Transverse colon (tissue), 4 donors: ENCODE measurements around the gene AGBL5. TPM values are rescaled to one million over a fixed set of nuclear protein-coding genes. Genes with fewer than 3 reads are reported as not detected.

Source experiments
- DNase-seq: peaks from one replicate; pipeline ENCODE4 v3.0.0-alpha.2; 2019
- H3K27ac ChIP-seq, 4 donors: fragments of 200-600 bp; sonication (generic); 2 replicates each; pipeline ENCODE4 v1.5.1; 2016 to 2018; ENCODE audit warnings: inconsistent platforms in 4 of 4
- H3K27me3 ChIP-seq: fragments of 200-600 bp; sonication (generic); 2 replicates; pipeline ENCODE4 v1.5.1; 2017; ENCODE audit warnings: inconsistent platforms
- H3K36me3 ChIP-seq, 4 donors: fragments of 200-600 bp; sonication (generic); 2 replicates each; pipeline ENCODE4 v1.5.1; 2017 to 2019; ENCODE audit warnings: inconsistent platforms in 4 of 4
- H3K4me1 ChIP-seq, 4 donors: fragments of 200-600 bp; sonication (generic); 2 replicates each; pipeline ENCODE4 v1.5.1; 2017 to 2020; ENCODE audit warnings: inconsistent platforms in 4 of 4
- H3K4me3 ChIP-seq, 4 donors: fragments of 200-600 bp; sonication (generic); 1 replicate in 1 of 4; 2 replicates in 3 of 4; pipeline versions ENCODE4 v1.5.1 to v1.6.1; 2017 to 2019; ENCODE audit warnings: inconsistent platforms in 4 of 4
- H3K9me3 ChIP-seq, 2 donors: fragments of 200-600 bp; sonication (generic); 2 replicates each; pipeline ENCODE4 v1.5.1; 2017 to 2019; ENCODE audit warnings: inconsistent platforms in 2 of 2
- EP300 ChIP-seq: sonication (generic); formaldehyde crosslinking; IDR thresholded peaks from one replicate; pipeline ENCODE4 v1.6.1; 2017; ENCODE audit warnings: antibody characterized with exemption, low read depth
- POLR2A ChIP-seq: fragments of 450-650 bp; IDR thresholded peaks from one replicate; pipeline ENCODE4 v1.6.1; 2016; ENCODE audit warnings: antibody characterized with exemption, mild to moderate bottlenecking, moderate library complexity
- POLR2AphosphoS5 ChIP-seq, 3 donors: sonication (generic); formaldehyde crosslinking; IDR thresholded peaks; one replicate each; pipeline ENCODE4 v1.6.1; 2016; ENCODE audit warnings: antibody characterized with exemption in 3 of 3
- WGBS, 2 donors: methylation state at CpG; one replicate each; pipeline ENCODE4 v1.1.5; 2018; ENCODE audit warnings: low coverage in 1 of 2; 5-methylcytosine and 5-hydroxymethylcytosine counted together
- in situ Hi-C, 4 donors: fragments of 200-750 bp; cut with MboI; loops; one replicate each; pipeline versions ENCODE4 v1.15.0 to v1.15.1; 2017; ENCODE audit warnings: low sequenced_read_pairs in 3 of 4, low pct_ligation_motif_present in 1 of 4, low pct_unique_long_range_greater_than_20kb in 1 of 4
- intact Hi-C: fragments of 100-400 bp; cut with DNase I; formaldehyde crosslinking; loops from one replicate; pipeline ENCODE4 v1.15.1; 2023; ENCODE audit warnings: low total_unique reads
- total RNA-seq, 4 donors: library from RNA; depleted of rRNA; stranded (reverse); fragments of >200 nt; gene quantifications; one replicate each; pipeline ENCODE4 v1.1.0, GENCODE V29; 2016
- TF ChIP-seq, protein P1 (sequence below), 5 experiments: fragments of 200-600 bp in 3 of 5; fragments of 450-650 bp in 2 of 5; sonication (generic) in 3 of 5; IDR thresholded peaks; 1 replicate in 2 of 5; 2 replicates in 3 of 5; pipeline ENCODE4 v1.5.1; 2016 to 2017; ENCODE audit warnings: antibody characterized with exemption in 5 of 5, inconsistent platforms in 3 of 5, mild to moderate bottlenecking in 2 of 5, moderate library complexity in 1 of 5

AGBL5 gene, protein sequence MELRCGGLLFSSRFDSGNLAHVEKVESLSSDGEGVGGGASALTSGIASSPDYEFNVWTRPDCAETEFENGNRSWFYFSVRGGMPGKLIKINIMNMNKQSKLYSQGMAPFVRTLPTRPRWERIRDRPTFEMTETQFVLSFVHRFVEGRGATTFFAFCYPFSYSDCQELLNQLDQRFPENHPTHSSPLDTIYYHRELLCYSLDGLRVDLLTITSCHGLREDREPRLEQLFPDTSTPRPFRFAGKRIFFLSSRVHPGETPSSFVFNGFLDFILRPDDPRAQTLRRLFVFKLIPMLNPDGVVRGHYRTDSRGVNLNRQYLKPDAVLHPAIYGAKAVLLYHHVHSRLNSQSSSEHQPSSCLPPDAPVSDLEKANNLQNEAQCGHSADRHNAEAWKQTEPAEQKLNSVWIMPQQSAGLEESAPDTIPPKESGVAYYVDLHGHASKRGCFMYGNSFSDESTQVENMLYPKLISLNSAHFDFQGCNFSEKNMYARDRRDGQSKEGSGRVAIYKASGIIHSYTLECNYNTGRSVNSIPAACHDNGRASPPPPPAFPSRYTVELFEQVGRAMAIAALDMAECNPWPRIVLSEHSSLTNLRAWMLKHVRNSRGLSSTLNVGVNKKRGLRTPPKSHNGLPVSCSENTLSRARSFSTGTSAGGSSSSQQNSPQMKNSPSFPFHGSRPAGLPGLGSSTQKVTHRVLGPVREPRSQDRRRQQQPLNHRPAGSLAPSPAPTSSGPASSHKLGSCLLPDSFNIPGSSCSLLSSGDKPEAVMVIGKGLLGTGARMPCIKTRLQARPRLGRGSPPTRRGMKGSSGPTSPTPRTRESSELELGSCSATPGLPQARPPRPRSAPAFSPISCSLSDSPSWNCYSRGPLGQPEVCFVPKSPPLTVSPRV
- total RNA-seq, result 10 to 100 TPM in 3 of 4 donors, 1 to 10 TPM in 1; 9.7 to 39.2 (median 13.9) TPM

DNA sequence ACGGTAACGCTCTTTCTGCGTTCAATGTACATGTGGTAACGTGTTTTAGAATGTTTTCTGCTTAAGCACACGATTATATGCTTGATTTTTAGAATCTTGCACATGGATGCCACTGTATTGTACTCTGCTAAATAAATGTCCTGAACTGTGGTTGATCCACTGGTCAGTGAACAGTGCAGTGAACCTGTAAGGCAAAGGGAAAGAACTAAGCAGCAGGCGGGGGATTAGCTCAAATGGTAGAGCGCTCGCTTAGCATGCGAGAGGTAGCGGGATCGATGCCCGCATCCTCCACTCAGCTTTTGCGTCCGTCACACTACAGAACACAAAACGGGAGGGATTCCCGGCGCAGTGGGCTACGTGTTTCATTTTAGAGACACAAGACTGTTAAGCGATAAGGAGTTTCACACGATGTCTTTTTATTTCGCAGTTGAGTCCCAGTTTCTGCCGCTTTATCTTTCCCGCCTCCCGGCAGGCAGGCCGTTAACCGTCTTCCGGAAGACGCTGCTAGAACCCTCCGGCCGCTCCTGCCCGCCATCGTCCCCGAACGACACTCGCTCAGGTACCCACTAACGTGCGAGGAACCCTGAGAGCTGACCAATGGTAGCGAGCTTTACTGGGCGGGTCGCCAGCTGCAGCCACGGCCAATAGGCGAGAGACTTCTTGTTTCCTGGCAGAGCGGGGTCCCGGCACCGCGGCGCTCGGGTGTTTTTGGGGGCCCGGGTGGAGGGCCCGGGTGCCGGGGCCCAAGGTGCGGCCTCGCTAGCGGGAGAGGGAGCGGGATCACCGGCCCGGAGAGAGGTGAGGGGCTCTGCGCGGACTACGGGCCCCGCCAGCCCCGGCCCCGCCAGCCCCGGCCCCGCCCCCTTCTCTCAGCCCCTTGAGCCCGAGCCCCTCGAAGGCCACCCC is at the start of gene AGBL5:
Gene AGBL5, plus strand, starts transcription at position 673 of the 906 bp plus-strand sequence. CDS start 1,291 bp downstream, outside the sequence.
- in situ Hi-C loops (no loop called here), intact Hi-C loops (loop anchor here (5.0 kb wide), 1 partner anchor 36 kb away; the partner anchor contains the start of gene KHK)

GRCh38 chr2:27001950-27002349 is 49.5 kb upstream of the AGBL5 start:
- no peak for DNase-seq
- WGBS, 2 donors, result 67 to 83% methylated on average over 1 to 5 of the region's 5 CpGs
- intact Hi-C loops, result no loop called here
- Histone ChIP-seq H3K27ac (no peak overlapping the region), H3K4me1 (no peaks in the 10 kb centered on the region), H3K36me3 (no peaks in the 10 kb centered on the region), H3K9me3 (no peaks in the 10 kb centered on the region), H3K27me3 (no peaks in the 10 kb centered on the region), H3K4me3 (no peak overlapping the region)
- in situ Hi-C loops, result no loop called here
- TF ChIP-seq, protein P1, sequence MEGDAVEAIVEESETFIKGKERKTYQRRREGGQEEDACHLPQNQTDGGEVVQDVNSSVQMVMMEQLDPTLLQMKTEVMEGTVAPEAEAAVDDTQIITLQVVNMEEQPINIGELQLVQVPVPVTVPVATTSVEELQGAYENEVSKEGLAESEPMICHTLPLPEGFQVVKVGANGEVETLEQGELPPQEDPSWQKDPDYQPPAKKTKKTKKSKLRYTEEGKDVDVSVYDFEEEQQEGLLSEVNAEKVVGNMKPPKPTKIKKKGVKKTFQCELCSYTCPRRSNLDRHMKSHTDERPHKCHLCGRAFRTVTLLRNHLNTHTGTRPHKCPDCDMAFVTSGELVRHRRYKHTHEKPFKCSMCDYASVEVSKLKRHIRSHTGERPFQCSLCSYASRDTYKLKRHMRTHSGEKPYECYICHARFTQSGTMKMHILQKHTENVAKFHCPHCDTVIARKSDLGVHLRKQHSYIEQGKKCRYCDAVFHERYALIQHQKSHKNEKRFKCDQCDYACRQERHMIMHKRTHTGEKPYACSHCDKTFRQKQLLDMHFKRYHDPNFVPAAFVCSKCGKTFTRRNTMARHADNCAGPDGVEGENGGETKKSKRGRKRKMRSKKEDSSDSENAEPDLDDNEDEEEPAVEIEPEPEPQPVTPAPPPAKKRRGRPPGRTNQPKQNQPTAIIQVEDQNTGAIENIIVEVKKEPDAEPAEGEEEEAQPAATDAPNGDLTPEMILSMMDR (IDR thresholded peaks at IDR 0.05), result no peak
- TF ChIP-seq POLR2AphosphoS5 (IDR thresholded peaks at IDR 0.05) (no peak), EP300 (no peak), POLR2A (no peak)

More for the DNA sequence above, at the start of gene AGBL5:
- peaks cover 7 to 18% (median 16%) of the 10 kb centered on the region in 4 donors for H3K4me1 ChIP-seq
- H3K27ac ChIP-seq, result peak within 1 kb of the TSS; percentile 85 to 93 (median 88)
- no peaks in the 10 kb centered on the region for H3K9me3 ChIP-seq
- no peak for TF ChIP-seq EP300
- peak; percentile 75 to 90 (median 78) for TF ChIP-seq POLR2AphosphoS5 (IDR thresholded peaks at IDR 0.05)
- TF ChIP-seq, protein P1 (IDR thresholded peaks at IDR 0.05), result no peak
- peak; percentile 68 for TF ChIP-seq POLR2A
- peak within 1 kb of the TSS; percentile 83 to 97 (median 89) for H3K4me3 ChIP-seq
- DNase-seq, result peak; percentile 98
- no peaks in the 10 kb centered on the region for H3K27me3 ChIP-seq
- peaks cover 0 to 12% (median 4%) of the 10 kb centered on the region in 4 donors for H3K36me3 ChIP-seq
- WGBS, 2 donors, result 0% methylated on average over 2 to 42 of the region's 67 CpGs

DNA sequence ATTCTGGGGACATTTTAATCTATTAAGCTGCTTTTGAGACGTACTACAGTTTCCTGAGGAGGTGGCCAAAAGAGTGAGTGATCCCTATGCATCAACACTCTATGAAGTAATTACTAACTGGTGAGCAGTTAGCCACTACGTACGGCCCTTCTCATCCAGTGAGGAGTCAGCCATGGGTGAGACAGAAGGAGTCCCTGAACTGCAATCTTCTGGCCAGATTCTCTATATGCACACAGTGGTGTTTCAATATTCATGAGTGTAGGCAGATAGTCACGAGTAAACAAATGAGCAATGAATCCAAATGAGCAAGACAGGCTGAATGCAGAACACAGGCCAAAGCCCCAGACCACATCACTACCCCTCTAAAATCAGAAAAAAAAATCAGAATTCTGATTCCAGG is 48.5 kb upstream of the AGBL5 start:
- no peak for DNase-seq
- Histone ChIP-seq H3K36me3 (no peaks in the 10 kb centered on the region), H3K4me3 (no peak overlapping the region), H3K4me1 (no peaks in the 10 kb centered on the region), H3K27me3 (no peaks in the 10 kb centered on the region), H3K27ac (no peak overlapping the region), H3K9me3 (no peaks in the 10 kb centered on the region)
- 81 to 90% methylated on average over 3 to 4 of the region's 4 CpGs for WGBS, 2 donors
- TF ChIP-seq, protein P1 (IDR thresholded peaks at IDR 0.05), result no peak
- TF ChIP-seq POLR2AphosphoS5 (IDR thresholded peaks at IDR 0.05) (no peak), EP300 (no peak), POLR2A (no peak)
- in situ Hi-C loops, result no loop called here
- intact Hi-C loops, result no loop called here
